Epithelial cell of proximal tubule (primary cell): Measurements from ENCODE around the gene ADGB. TPM values are rescaled to one million over a fixed set of nuclear protein-coding genes. Genes with fewer than 3 reads are reported as not detected.
"Not testable (repeated sequence)": the region's sequence is repeated elsewhere in the genome, so short reads cannot be mapped to it uniquely, and the experiment has no call there.

Experiments used
- DNase-seq: peaks from one replicate; pipeline ENCODE4 v3.0.0-alpha.2; 2011; ENCODE audit warnings: low read depth
- H3K4me3 ChIP-seq: 2 replicates; pipeline ENCODE4 v1.5.1; 2011; ENCODE audit warnings: low read depth, mild to moderate bottlenecking, low read length
- total RNA-seq: library from RNA; depleted of rRNA; stranded (reverse); fragments of >200 nt; gene quantifications from 2 replicates; pipeline ENCODE4 v1.2.3, GENCODE V29; 2015
- TF ChIP-seq, protein P1 (sequence below): conservative IDR thresholded peaks from 2 replicates; pipeline ENCODE4 v1.5.1; 2012; ENCODE audit warnings: low read depth, mild to moderate bottlenecking, low read length

Gene ADGB
- total RNA-seq, 1 donor from 2014 or later = not detected

DNA sequence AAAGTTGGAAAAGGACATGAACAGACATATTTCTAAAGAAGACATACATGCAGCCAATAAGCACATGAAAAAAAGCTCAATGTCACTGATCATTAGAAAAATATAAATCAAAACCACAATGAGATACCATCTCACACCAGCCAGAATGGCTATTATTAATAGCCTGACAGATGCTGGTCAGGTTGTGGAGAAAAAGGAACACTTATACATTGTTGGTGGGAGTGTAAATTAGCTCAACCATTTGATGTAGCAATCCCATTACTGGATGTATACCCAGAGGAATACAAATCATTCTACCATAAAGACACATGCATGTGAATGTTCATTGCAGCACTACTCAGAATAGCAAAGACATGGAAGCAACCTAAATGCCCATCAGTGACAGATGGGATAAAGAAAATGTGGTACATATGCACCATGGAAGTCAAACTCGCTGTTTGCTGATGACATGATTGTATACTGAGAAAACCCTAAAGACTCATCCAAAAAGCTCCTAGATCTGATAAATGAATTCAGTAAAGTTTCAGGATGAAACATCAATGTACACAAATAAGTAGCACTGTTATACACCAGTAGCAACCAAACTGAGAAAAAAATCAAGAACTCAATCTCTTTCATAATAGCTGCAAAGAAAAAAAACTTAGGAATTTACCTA lies 196.8 kb downstream of the ADGB start:
- TF ChIP-seq, protein P1, sequence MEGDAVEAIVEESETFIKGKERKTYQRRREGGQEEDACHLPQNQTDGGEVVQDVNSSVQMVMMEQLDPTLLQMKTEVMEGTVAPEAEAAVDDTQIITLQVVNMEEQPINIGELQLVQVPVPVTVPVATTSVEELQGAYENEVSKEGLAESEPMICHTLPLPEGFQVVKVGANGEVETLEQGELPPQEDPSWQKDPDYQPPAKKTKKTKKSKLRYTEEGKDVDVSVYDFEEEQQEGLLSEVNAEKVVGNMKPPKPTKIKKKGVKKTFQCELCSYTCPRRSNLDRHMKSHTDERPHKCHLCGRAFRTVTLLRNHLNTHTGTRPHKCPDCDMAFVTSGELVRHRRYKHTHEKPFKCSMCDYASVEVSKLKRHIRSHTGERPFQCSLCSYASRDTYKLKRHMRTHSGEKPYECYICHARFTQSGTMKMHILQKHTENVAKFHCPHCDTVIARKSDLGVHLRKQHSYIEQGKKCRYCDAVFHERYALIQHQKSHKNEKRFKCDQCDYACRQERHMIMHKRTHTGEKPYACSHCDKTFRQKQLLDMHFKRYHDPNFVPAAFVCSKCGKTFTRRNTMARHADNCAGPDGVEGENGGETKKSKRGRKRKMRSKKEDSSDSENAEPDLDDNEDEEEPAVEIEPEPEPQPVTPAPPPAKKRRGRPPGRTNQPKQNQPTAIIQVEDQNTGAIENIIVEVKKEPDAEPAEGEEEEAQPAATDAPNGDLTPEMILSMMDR = no peak
- no peak for DNase-seq
- H3K4me3 ChIP-seq = no peak overlapping the region

DNA sequence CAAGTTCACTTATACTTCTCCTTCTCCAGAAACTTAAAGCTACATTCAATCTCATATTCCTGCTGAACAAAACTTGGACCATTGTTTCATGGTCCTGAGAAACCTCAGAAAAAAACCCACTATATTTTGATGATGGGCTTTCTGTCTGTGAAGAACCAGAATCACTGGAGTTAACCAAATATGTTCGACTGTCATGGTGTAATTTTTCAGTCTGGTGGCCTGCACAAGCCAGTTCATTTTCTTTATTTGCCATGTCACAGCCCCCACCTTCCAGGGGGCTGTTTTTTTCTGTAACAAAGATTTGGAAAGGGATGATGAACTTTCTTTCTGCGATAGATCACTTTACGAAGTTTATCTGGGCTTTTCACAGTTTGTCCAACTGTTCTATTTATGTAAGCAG lies 204.4 kb downstream of the ADGB start:
- not testable (repeated sequence) for DNase-seq, H3K4me3 ChIP-seq

DNA sequence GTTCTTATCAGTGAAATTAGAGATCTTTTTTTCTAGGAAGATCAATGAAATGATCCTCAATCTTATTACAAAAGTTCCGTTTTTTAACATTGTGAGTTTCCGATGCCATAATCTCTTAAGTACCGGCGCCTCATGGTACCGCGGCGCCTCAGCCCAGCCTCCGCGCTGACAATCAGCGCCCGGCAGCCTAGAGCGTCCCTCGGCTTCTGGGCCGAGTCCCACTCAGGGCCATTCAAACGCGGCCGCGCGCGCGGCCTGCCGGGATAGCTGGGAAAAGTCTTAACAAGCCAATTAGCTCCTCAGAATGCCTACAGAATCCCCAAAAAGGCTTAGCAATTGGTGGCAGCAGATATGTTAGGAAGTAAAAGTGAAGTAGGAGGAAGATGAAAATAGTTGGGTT lies 204.8 kb downstream of the ADGB start:
- no peak overlapping the region for H3K4me3 ChIP-seq
- no peak for DNase-seq
- TF ChIP-seq, protein P1 = no peak

DNA sequence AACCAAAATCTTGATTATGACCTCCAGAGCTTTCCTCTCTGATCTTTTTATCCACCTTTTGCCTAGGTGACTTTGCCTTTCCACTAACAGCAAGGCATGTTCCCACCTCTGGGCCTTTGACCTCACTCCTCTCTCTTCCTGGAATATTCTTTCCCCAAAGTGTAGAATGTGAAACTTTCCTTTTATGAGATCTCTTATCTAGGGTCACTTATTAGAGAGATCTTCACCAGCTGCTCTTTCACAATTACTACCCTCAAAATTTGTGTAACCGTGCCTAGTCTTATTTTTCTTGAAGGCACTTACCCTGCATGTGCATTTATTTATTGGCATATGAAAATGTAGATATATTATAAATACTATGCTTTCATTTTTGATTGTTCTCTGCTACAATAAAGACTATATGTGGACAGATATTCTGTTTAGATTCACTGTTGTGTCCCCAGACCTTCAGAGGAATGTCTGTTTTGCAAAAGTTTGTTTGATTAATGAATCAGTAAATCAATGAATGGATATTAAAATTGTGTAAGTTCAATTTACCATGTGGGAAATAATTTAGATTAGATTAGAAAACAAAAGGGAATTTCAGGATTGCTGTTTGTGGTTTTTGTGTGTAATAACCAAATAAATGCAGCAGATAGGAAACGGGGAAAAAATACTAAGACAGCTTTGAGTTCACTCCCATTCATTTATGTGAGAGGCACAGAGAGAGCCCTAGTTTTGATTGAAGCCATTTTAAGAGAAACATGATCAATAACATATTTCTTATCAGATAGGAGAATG lies 207.0 kb downstream of the ADGB start:
- no peak for DNase-seq
- TF ChIP-seq, protein P1 = no peak
- no peak overlapping the region for H3K4me3 ChIP-seq

DNA sequence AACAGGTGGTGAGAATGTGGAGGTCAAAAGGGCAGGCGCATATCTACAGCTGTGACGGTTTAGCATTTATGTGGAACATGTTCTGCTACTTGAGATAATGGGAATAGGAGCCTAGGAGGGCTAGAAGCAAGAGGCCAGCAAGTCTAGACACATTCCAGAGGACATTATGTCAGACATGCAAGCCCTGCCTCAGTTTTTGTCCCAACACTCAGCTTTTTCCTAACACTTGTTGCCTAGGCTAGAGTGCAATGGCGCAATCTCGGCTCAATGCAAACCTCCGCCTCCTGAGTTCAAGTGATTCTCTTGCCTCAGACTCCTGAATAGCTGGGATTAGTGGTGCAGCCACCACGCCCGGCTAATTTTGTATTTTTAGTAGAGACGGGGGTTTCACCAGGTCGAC lies 210.2 kb downstream of the ADGB start:
- DNase-seq, H3K4me3 ChIP-seq: not testable (repeated sequence)

DNA sequence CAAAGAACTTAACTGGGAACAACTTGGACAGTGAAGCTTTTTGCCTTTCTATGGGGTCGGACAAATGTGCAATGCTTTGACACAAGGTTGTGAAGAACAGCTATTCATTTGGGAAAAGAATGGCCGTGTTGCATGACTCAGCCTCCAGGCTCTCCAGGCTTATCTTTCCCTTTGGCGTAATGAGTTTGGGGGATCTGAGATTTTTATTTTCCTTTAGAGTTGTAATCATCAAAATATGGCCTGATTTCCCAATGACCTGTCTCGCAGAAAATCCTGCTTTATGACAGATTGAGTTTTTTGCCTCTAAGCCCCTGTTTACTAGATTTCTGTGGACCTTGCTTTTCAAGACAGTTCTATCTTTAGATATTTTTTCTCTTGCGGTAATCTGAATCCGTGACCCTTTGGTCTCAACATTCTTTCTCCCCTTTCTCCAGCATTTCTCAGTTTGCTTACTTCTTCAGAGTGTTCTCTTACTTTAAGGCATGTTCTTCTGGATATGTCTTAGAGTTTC lies 214.1 kb downstream of the ADGB start:
- not testable (repeated sequence) for DNase-seq

DNA sequence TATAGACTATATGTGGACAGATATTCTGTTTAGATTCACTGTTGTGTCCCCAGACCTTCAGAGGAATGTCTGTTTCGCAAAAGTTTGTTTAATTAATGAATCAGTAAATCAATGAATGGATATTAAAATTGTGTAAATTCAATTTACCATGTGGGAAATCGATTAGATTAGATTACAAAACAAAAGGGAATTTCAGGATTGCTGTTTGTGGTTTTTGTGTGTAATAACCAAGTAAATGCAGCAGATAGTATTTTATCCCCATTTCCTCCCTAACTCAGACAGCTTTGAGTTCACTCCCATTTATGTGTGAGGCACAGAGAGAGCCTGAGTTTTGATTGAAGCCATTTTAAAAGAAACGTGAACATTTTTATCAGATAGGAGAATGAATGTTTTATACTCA lies 214.8 kb downstream of the ADGB start:
- no peak for DNase-seq
- TF ChIP-seq, protein P1 = no peak
- no peak overlapping the region for H3K4me3 ChIP-seq

More for the DNA sequence above, 214.1 kb downstream of the ADGB start:
- not testable (repeated sequence) for H3K4me3 ChIP-seq

DNA sequence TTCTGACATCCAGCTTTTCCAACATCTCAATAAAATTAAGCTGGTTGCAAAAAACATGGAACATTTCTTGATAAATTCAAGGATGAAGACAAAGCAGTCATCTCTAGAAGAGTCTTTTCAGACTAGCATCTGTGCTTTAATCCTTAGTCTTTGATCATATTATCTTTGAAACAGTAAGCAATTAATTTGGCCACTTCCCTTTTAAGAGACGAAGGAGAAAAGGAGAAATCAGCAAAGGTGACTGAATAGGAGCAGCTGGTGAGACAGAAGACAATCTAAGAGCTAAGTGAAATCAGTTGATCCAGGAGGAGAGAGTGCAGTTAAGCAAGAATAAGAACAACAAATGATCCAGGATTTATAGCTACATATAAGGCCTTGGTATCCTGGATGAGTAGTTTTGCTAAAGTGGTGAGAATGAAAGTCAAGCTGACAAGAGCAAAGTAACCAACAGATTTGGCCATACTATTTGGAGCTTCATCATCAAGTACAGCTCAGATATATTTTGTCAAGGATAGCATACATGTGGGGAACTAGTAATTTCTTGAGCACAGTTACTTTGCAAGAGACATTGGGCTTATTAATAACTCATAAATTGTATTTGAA lies 215.5 kb downstream of the ADGB start:
- no peak for DNase-seq
- no peak overlapping the region for H3K4me3 ChIP-seq
- TF ChIP-seq, protein P1 = no peak

DNA sequence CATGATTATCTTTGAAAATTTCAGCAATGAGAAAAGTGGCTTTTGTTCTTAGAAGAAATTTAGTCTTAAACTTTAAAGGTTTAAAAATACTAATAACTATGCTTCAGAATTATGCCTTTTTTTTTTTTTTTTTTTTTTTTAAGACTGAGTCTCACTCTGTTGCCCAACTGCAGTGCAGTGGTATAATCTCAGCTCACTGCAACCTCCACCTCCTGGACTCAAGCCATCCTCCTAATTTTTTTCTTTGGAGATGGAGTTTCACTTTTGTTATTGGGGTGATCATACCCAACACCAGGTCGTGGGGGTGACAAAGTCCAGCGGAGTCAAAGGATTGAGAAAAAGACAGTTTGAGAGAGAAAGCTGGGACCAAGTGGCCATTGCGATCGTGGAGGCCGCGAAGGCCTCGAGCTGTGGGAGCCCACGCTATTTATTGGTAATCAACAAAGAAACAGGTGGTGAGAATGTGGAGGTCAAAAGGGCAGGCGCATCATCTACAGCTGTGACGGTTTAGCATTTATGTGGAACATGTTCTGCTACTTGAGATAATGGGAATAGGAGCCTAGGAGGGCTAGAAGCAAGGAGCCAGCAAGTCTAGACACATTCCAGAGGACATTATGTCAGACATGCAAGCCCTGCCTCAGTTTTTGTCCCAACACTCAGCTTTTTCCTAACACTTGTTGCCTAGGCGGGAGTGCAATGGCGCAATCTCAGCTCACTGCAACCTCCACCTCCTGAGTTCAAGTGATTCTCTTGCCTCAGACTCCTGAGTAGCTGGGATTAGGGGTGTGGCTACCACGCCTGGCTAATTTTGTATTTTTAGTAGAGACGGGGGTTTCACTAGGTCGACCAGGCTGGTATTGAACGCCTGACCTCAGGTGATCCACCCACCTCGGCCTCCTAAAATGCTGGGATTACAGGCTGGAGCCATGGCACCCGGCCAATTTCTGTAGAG lies 217.0 kb downstream of the ADGB start:
- not testable (repeated sequence) for H3K4me3 ChIP-seq, DNase-seq
